SK-MEL-5 (cell line): ENCODE results near the gene MYO1D. TPM values are rescaled to one million over a fixed set of nuclear protein-coding genes. Genes with fewer than 3 reads are reported as not detected.
"Not testable (repeated sequence)": the region's sequence is repeated elsewhere in the genome, so short reads cannot be mapped to it uniquely, and the experiment has no call there.

Experiments used
- DNase-seq: peaks from one replicate; pipeline ENCODE4 v3.0.0-alpha.2; 2016; ENCODE audit warnings: low read depth, low spot score
- in situ Hi-C: cut with HindIII; loops from 2 replicates; pipeline ENCODE4 v1.10.0; 2016; ENCODE audit warnings: low sequenced_read_pairs, high pct_unique_total_duplicates, low pct_unique_long_range_greater_than_20kb
- total RNA-seq: library from RNA; depleted of rRNA; stranded (reverse); fragments of >200 nt; shearing (Covaris generic); gene quantifications from 2 replicates; pipeline ENCODE4 v1.2.3, GENCODE V29; 2014

MYO1D gene
- total RNA-seq, 1 experiment from 2014 or later = 44.5 TPM

GRCh38 chr17:32481193-32481592 lies 395.7 kb downstream of the MYO1D start:
- in situ Hi-C loops = no loop called here
- no peak for DNase-seq

- no peak for DNase-seq
- in situ Hi-C loops = no loop called here
Measured at GRCh38 chr17:32479074-32479617, 397.8 kb downstream of the MYO1D start.

GRCh38 chr17:32477220-32477619 lies 399.7 kb downstream of the MYO1D start:
- in situ Hi-C loops = no loop called here
- DNase-seq = no peak

GRCh38 chr17:32475258-32475657 lies 401.7 kb downstream of the MYO1D start:
- DNase-seq = no peak
- in situ Hi-C loops = no loop called here

GRCh38 chr17:32471652-32472051 lies 405.3 kb downstream of the MYO1D start:
- DNase-seq = no peak
- in situ Hi-C loops = no loop called here

GRCh38 chr17:32470405-32471167 lies 406.3 kb downstream of the MYO1D start:
- no peak for DNase-seq
- in situ Hi-C loops = no loop called here

GRCh38 chr17:32467949-32468348 lies 409.0 kb downstream of the MYO1D start:
- in situ Hi-C loops = no loop called here
- no peak for DNase-seq

GRCh38 chr17:32464374-32464773 lies 412.6 kb downstream of the MYO1D start:
- DNase-seq = no peak
- in situ Hi-C loops = no loop called here

- in situ Hi-C loops = no loop called here
- no peak for DNase-seq
Measured at GRCh38 chr17:32463304-32463703, 413.6 kb downstream of the MYO1D start.

- in situ Hi-C loops = no loop called here
- peak; percentile 77 for DNase-seq
Measured at GRCh38 chr17:32461853-32462617, 414.9 kb downstream of the MYO1D start.

- no peak for DNase-seq
- in situ Hi-C loops = no loop called here
Measured at GRCh38 chr17:32461498-32461852, 415.4 kb downstream of the MYO1D start.

- no peak for DNase-seq
- in situ Hi-C loops = no loop called here
Measured at GRCh38 chr17:32460054-32460453, 416.9 kb downstream of the MYO1D start.

GRCh38 chr17:32458371-32458770 lies 418.6 kb downstream of the MYO1D start:
- in situ Hi-C loops = no loop called here
- DNase-seq = no peak

GRCh38 chr17:32453370-32453769 lies 423.6 kb downstream of the MYO1D start:
- DNase-seq = no peak
- in situ Hi-C loops = no loop called here

- no peak for DNase-seq
- in situ Hi-C loops = no loop called here
Measured at GRCh38 chr17:32452281-32452680, 424.6 kb downstream of the MYO1D start.

- in situ Hi-C loops = no loop called here
- no peak for DNase-seq
Measured at GRCh38 chr17:32451879-32452278, 425.0 kb downstream of the MYO1D start.

GRCh38 chr17:32450379-32450778 lies 426.5 kb downstream of the MYO1D start:
- DNase-seq, in situ Hi-C loops: not testable (repeated sequence)

- DNase-seq = no peak
- in situ Hi-C loops = no loop called here
Measured at GRCh38 chr17:32449963-32450362, 427.0 kb downstream of the MYO1D start.

- no peak for DNase-seq
- in situ Hi-C loops = no loop called here
Measured at GRCh38 chr17:32446949-32447348, 430.0 kb downstream of the MYO1D start.
